ENCODE data around the gene DPEP2. TPM values are rescaled to one million over a fixed set of nuclear protein-coding genes. Genes with fewer than 3 reads are reported as not detected.
A peak's percentile ranks its signal among the peaks of the same experiment; 100 is the strongest.

The DPEP2 gene
- total and polyA plus RNA-seq, 2 of the 13 experiments (the other 11 are each of a cell fraction or from before 2014, with no cell fraction given) = 0.18 TPM; not detected in 1

DNA sequence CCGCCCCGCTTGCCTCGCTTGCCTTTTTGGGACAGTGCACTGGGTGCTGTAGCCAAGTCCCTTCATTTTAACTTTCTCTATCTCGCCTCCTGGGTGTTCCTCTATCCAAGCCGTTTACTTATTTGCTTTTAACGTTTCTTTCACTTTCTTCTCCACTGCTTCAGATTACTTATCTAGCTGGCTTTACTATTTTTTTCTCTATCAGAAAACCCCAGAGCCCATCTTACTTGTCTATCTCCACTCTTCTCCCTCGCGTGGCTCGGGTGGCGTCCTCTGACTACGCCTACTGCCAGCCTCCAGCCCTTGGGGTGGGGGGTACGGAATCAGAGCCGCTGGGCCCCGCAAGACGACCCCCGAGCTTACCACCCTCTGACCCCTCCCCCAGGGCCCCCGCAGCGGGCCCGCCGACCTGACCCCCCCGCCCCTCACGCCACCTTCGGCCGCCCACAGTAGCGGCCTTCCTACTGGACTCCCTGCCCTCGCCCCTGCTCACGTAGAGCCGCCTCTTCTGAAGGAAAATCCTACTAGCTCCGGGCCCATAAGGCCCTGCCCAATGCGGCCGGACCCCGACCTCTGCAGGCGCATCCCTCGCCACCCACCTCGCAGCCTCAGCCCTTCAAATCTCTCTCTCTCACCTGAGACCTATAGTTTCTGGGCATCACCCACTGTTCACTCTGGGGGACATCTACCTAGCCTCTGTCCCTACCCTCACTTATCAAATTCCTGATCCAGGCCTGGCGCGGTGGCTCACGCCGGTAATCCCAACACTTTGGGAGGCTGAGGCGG is 29.8 kb downstream of the DPEP2 start (continued):
- no peak for TF ChIP-seq ZBTB25 (CRISPR knock-in tag; IDR thresholded peaks at IDR 0.05)
- TF ChIP-seq UBTF (CRISPR knock-in tag; IDR thresholded peaks at IDR 0.05) = peak; percentile 40; the same call in 1 of the 2 replicates
- peak; percentile 42 for TF ChIP-seq YY1 (IDR thresholded peaks at IDR 0.05; ENCODE audit: insufficient read depth, insufficient replicate concordance, low read depth, low read length)
- TF ChIP-seq MAF1 (CRISPR knock-in tag; IDR thresholded peaks at IDR 0.05; ENCODE audit: borderline replicate concordance) = no peak
- peak; percentile 17; the same call in 1 of the 2 replicates for TF ChIP-seq PHF20 (CRISPR knock-in tag; IDR thresholded peaks at IDR 0.05)
- no peak for TF ChIP-seq ZNF644 (CRISPR knock-in tag; IDR thresholded peaks at IDR 0.05; ENCODE audit: low read depth)
- TF ChIP-seq CREM (IDR thresholded peaks at IDR 0.05) = peak; percentile 45
- TF ChIP-seq CREM (CRISPR knock-in tag; IDR thresholded peaks at IDR 0.05) = no peak
- TF ChIP-seq, protein P1, sequence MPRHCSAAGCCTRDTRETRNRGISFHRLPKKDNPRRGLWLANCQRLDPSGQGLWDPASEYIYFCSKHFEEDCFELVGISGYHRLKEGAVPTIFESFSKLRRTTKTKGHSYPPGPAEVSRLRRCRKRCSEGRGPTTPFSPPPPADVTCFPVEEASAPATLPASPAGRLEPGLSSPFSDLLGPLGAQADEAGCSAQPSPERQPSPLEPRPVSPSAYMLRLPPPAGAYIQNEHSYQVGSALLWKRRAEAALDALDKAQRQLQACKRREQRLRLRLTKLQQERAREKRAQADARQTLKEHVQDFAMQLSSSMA (CRISPR knock-in tag; IDR thresholded peaks at IDR 0.05) = 0 out of 2 replicates have a peak, but pooled peaks have one; percentile 57
- TF ChIP-seq HES4 (CRISPR knock-in tag; IDR thresholded peaks at IDR 0.05; ENCODE audit: borderline replicate concordance) = 0 out of 2 replicates have a peak, but pooled peaks have one; percentile 48
- 0 out of 2 replicates have a peak, but pooled peaks have one; percentile 11 for TF ChIP-seq STAG1 (CRISPR knock-in tag; IDR thresholded peaks at IDR 0.05)
- 0 out of 2 replicates have a peak, but pooled peaks have one; percentile 49 for TF ChIP-seq TIGD3 (CRISPR knock-in tag; IDR thresholded peaks at IDR 0.05; ENCODE audit: borderline replicate concordance)
- no peak for TF ChIP-seq TMF1 (CRISPR knock-in tag; IDR thresholded peaks at IDR 0.05; ENCODE audit: low read depth)
- no peak for TF ChIP-seq ZFP37 (CRISPR knock-in tag; IDR thresholded peaks at IDR 0.05; ENCODE audit: borderline replicate concordance)
- no peak for TF ChIP-seq ZFP36L2 (CRISPR knock-in tag; IDR thresholded peaks at IDR 0.05)
- peak; percentile 57; the same call in 1 of the 3 replicates for TF ChIP-seq MXI1 (IDR thresholded peaks at IDR 0.05; ENCODE audit: borderline replicate concordance, low read depth, low read length)
- TF ChIP-seq POLR2G (IDR thresholded peaks at IDR 0.05; ENCODE audit: low read depth, low read length) = 0 out of 2 replicates have a peak, but pooled peaks have one; percentile 44
- TF ChIP-seq IKZF5 (CRISPR knock-in tag; IDR thresholded peaks at IDR 0.05) = 0 out of 2 replicates have a peak, but pooled peaks have one; percentile 18
- 0 out of 2 replicates have a peak, but pooled peaks have one; percentile 19 for TF ChIP-seq JUN (CRISPR knock-in tag; IDR thresholded peaks at IDR 0.05)
- 0 out of 2 replicates have a peak, but pooled peaks have one; percentile 21 for TF ChIP-seq ZSCAN21 (CRISPR knock-in tag; IDR thresholded peaks at IDR 0.05; ENCODE audit: borderline replicate concordance)
- peak; percentile 23; the same call in 1 of the 2 replicates for TF ChIP-seq RXRA (CRISPR knock-in tag; IDR thresholded peaks at IDR 0.05)
- 0 out of 2 replicates have a peak, but pooled peaks have one; percentile 53 for TF ChIP-seq ARHGAP35 (CRISPR knock-in tag; IDR thresholded peaks at IDR 0.05; ENCODE audit: borderline replicate concordance)

Measured in HepG2 (cell line).